GM21390 (cell line): ENCODE results near the gene MAT2A.
"Not testable (repeated sequence)": the region's sequence is repeated elsewhere in the genome, so short reads cannot be mapped to it uniquely, and the experiment has no call there.

Source experiments
- ATAC-seq: cut with Tn5 transposase; IDR thresholded peaks from one replicate; pipeline ENCODE4 v1.9.1; 2021; ENCODE audit not compliant: unreplicated experiment

Gene MAT2A

GRCh38 chr2:85547089-85547858 is 8.3 kb downstream of the MAT2A start:
- no peak for ATAC-seq

- ATAC-seq = no peak
These were observed 9.1 kb downstream of the MAT2A start for GRCh38 chr2:85547859-85548607.

- no peak for ATAC-seq
These were observed 9.6 kb downstream of the MAT2A start for GRCh38 chr2:85548608-85548900.

GRCh38 chr2:85549095-85549494 is 10.1 kb downstream of the MAT2A start:
- ATAC-seq = no peak

- ATAC-seq = no peak
These were observed 10.9 kb downstream of the MAT2A start for GRCh38 chr2:85549826-85550225.

GRCh38 chr2:85550486-85550885 is 11.5 kb downstream of the MAT2A start:
- ATAC-seq = no peak

GRCh38 chr2:85551698-85552678 is 13.0 kb downstream of the MAT2A start:
- peak; percentile 80 for ATAC-seq

- no peak for ATAC-seq
These were observed 14.2 kb downstream of the MAT2A start for GRCh38 chr2:85553184-85553583.

- ATAC-seq = no peak
These were observed 16.1 kb downstream of the MAT2A start for GRCh38 chr2:85554980-85555612.

GRCh38 chr2:85557130-85557529 is 18.2 kb downstream of the MAT2A start:
- no peak for ATAC-seq

- ATAC-seq = no peak
These were observed 19.2 kb downstream of the MAT2A start for GRCh38 chr2:85558160-85558559.

GRCh38 chr2:85560403-85560726 is 21.4 kb downstream of the MAT2A start:
- ATAC-seq = not testable (repeated sequence)

GRCh38 chr2:85560812-85561279 is 21.9 kb downstream of the MAT2A start:
- peak; percentile 10 for ATAC-seq

- peak; percentile 90 for ATAC-seq
These were observed 22.6 kb downstream of the MAT2A start, which contains the start of gene GGCX for GRCh38 chr2:85561280-85562212. Gene GGCX, minus strand, starts transcription at chr2:85561493. Its CDS starts 65 bp downstream, at chr2:85561428.

GRCh38 chr2:85564144-85564563 is 25.2 kb downstream of the MAT2A start:
- ATAC-seq = no peak

GRCh38 chr2:85566265-85566664 is 27.3 kb downstream of the MAT2A start:
- ATAC-seq = no peak

GRCh38 chr2:85575739-85576138 is 36.8 kb downstream of the MAT2A start:
- ATAC-seq = no peak

GRCh38 chr2:85577063-85577385 is 38.1 kb downstream of the MAT2A start:
- no peak for ATAC-seq

- ATAC-seq = peak; percentile 73
These were observed 38.6 kb downstream of the MAT2A start, which contains the start of gene VAMP8 for GRCh38 chr2:85577386-85578242. Gene VAMP8, plus strand, starts transcription at chr2:85577586. Its CDS starts 61 bp downstream, at chr2:85577647.
